ENCODE data around the gene ESRRG.
"Not testable (repeated sequence)": the region's sequence is repeated elsewhere in the genome, so short reads cannot be mapped to it uniquely, and the experiment has no call there.

The ESRRG gene

DNA sequence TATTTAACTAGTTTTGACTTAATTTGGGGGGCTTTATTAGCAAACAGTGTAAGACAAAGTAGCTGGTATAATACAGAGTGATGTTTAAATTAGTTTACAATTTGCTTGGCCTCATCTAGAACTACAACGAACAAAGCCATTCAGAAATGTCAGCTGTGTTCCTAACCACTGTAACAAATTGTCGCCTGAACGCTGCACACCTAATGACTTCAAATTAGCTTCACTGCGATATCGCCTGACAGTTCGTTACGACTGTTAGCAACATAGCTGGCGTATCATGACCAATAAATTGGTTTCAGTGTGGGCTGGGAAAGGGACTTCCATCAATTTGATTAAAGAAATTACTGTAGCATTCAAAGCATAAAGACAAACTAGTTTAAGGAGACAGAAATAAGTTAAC is 160.1 kb downstream of the ESRRG start:
- no peak for DNase-seq (ENCODE audit: low spot score)

DNA sequence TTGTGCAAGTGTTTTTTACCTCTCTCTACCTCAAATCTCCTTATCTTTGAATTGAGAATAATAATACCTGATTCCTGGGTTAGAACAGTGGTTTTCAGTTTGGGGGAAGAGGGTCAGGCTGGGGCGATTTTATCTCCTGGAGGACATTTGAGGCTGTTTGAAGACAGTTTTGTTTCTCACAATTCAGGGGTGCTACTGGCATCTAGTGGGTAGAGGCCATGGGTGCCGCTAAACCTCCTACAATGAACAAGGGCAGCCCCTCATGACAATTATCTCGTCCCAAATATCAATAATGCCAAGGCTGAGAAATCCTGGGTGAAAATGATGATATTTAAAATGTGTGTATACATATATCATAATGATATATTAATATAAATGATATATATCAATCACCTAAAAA is 160.8 kb downstream of the ESRRG start:
- DNase-seq (ENCODE audit: low spot score): no peak

GRCh38 chr1:216560527-216560926 is 162.7 kb downstream of the ESRRG start:
- no peak for DNase-seq (ENCODE audit: low spot score)

DNA sequence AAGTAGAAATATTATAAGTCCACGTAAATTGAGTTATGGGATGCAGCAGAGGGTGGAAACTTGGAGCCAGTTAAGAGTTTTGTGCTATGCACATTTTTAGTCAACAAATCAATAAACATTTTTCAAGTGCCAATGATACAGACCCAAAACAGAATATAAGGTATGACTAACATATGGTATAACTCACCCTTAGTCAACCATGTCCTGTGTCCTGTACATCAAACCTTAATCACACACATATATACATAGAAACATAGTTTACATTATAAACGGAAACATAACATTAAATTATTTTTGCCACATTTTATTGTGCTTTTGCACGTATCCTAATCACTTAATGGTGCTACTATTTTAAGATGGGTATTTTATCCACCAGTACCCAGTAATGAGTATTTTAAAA is 163.9 kb downstream of the ESRRG start:
- DNase-seq (ENCODE audit: low spot score): no peak

DNA sequence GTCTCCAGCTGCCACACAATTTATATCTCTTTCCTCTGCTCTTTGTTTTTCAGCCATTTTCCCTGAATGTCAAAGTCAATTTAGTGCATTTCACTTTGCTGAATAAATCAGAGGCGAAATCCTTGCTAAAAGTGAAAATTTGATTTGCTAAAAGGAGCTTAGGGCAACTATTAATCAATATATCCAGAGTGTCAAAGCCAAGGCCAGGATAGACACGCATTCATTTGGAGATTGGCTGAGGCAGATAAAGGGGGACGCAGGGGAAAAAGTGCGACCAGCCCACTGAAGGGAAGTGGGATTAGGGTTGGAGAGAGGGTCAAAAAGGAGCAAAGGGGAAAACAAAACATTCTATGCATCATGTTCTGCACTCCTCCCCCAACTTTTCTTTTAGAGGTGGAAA is 167.6 kb downstream of the ESRRG start:
- DNase-seq (ENCODE audit: low spot score): no peak

DNA sequence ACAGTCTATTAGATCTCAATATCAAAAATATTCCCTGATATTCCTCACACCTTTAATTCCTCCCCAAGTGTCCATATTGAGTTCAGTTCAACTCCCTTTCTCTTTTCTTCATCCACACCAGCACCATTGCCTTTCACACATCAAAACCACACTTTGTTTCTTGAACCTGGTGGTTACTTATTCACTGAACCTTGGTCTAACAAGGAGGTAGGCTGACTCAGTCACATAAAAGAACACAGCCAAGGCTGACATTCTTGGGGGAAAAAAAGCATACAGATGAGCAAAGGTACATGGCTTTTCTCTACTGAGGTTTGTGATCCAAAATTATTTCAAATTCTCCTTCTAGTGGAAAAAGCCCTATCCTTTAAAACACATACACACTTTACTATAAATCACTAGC is 168.3 kb downstream of the ESRRG start:
- no peak for DNase-seq (ENCODE audit: low spot score)

DNA sequence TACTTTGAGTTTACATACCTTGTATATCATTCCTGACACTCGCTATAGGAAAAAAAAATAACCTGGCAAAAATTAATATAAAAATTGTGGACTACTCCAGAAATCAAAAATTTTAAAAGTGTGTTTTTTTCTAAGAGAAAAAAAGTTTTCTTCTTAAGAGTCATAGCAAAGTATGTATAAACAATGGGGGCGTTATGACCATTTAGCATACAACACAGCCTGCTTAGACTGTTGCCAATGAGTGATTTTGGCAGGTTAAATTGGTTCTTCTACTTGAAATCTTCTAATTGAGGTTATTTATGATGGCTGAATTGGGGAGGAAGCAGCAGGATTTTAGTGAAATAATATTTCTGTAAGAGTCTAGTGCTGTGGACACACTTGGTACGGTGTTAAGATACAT is 169.5 kb downstream of the ESRRG start:
- no peak for DNase-seq (ENCODE audit: low spot score)

DNA sequence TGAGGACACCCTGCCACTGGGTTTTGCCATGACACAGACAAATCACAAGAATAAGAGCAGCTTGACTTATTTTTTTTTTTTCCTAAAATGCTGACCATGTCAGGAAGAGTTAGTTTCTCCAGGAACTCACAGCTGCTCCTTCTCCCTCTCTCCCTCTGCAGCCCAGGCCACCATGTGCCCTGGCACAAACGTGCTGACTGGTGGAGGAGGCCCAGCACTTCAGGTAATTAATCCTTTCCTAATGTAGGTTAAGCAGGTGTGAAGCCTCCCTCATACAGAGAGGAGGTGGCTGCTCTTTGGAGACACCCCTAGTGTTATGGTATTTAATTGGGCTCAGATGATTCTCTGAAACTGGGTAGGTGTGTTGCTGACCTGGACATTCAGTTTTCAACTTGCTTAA is 170.2 kb downstream of the ESRRG start:
- DNase-seq (ENCODE audit: low spot score): no peak

GRCh38 chr1:216549796-216550195 is 173.4 kb downstream of the ESRRG start:
- DNase-seq (ENCODE audit: low spot score): no peak

DNA sequence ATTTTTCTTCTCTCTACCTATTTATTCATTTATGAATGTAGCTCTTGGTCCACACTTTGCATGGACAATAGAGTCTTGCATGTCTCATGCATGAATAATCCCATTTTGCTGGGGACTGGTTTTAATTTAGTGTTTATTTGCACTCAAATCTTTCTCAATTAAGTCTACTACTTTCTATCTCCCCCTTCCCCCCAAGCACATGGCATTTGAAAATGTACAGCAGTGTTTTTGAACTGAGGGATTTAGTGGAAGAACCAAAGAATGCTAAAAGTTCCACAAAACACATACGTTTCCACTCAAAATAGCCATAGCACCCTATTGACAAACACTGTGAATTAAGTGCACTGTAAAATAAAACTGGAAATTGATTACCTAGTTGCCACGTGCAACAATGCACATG is 180.5 kb downstream of the ESRRG start:
- no peak for DNase-seq (ENCODE audit: low spot score)

- no peak for DNase-seq (ENCODE audit: low spot score)
These were observed 181.0 kb downstream of the ESRRG start for GRCh38 chr1:216542263-216542662.

- DNase-seq (ENCODE audit: low spot score): no peak
These were observed 187.5 kb downstream of the ESRRG start for GRCh38 chr1:216535751-216536150.

- DNase-seq (ENCODE audit: low spot score): no peak
These were observed 188.2 kb downstream of the ESRRG start for GRCh38 chr1:216535059-216535458.

DNA sequence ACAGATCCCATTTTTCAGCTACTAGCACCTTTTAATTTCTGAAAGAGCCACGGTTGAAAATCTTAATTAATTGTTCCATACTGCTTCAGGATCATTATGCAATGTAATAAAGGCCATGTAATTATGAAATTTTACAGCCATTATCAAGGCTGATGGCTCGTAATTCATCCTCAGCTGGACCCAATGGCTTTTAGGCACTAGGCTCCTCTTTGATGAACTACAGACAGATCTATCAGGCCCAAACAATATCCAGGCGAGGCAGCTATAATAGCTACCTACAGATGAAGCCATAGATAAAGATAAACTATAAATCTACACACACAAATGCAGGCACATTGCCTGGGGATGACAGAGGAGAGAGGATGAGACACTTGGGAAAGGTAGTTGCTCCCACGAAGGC is 189.5 kb downstream of the ESRRG start:
- DNase-seq (ENCODE audit: low spot score): no peak

- no peak for DNase-seq (ENCODE audit: low spot score)
These were observed 190.9 kb downstream of the ESRRG start for GRCh38 chr1:216532251-216532798.

GRCh38 chr1:216531263-216532239 is 191.7 kb downstream of the ESRRG start:
- DNase-seq (ENCODE audit: low spot score): peak; percentile 20

DNA sequence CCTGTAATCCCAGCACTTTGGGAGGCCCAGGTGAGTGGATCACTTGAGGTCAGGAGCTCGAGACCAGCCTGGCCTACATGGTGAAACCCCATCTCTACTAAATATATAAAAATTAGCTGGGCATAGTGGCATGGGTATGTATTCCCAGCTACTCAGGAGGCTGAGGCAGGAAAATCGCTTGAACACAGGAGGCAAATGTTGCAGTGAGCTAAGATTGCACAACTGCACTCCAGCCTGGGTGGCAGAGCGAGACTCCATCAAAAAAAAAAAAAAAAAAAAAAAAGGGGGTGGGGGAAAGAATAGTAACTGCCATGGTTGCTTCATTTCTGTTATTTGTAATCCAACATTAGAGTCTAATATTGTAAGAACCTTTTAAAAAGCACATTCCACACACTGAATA is 193.4 kb downstream of the ESRRG start:
- DNase-seq (ENCODE audit: low spot score): not testable (repeated sequence)

DNA sequence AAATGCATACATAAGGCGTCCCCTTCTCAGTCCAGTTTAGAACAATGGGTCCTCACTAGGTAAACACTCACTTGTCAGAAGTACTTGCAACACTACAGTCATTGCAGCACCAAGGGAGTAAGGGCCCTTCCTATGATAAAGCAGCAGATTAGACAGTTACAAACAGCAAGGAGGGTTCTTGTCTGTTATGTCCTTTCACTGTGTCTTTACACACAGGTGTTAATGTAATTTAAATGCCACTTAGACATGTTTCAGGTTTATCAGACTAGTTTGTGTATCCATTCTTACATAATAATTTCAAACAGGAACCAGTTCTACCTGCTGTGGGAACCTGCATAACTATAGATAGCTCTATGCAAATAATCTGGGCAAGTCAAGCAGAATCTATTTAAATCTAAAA is 194.4 kb downstream of the ESRRG start:
- no peak for DNase-seq (ENCODE audit: low spot score)

DNA sequence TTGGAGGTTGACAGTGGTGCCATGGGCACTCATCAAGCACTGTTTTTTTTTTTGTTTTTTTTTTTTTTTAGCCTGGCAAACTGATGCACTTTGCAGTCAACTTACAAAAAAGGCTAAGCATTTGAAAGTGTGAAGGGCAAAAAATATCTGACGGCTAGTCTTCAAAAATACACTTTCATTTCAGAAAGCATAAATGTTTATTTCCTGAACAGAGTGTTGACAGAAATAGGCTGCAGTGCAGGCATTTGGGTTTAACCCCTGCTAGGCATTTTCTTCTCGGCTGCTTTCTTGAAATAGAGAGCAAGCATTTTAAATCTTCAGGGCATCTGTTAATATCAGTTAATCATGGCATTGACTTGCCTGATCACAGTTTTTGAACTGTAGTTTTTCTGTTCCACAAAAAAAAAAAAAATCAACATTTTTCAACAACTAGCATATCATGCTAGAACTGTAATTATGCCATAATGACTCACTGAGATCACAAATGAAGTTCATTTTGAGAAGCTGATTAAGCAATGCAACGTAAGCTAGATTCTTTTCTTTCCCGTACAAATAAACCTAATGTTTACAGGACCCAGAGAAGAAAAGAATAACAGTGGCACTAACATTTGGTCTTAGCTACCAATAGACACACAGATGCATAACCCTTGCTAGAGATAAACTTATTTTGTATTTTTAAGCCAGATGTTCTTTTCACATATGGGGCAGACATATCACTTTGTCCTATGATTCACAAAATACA is 199.6 kb downstream of the ESRRG start:
- no peak for DNase-seq (ENCODE audit: low spot score)

DNA sequence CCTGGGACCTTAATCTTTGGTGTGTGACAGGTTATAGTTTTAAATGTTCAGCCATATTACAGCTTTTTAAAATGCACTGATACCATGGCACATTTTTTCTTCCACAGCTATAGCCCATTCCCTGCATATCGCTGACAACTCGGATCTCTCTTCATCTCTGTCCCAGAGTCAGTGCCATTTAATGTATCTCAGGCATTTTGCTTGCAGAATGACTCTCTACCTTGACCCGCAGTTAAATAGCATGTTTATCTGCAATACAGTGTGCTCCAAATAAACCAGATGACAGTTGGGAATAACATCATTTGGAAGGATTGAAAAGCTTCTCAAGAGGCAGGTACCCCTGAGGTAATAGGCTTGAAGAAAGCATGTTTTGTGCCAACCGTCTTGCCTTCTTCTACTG is 200.2 kb downstream of the ESRRG start:
- no peak for DNase-seq (ENCODE audit: low spot score)

DNA sequence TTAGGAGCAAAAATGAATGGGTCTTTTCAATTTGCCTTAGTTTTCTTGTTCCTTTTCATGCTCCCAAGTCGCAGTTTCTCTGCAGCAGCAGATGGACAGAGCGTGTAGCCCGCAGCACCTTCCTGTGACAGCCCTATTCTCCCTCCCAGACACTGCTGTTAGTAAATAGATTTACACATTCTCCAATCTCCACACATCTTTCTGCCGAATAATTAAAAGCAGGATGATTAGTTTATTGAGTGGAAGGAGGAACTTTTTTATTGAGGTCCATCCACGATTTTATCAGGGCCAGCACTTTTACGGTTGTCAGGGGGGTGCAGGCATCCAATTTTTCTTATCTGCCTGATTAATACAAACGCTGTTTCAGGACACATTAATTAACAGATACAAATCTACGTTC is 201.8 kb downstream of the ESRRG start:
- DNase-seq (ENCODE audit: low spot score): no peak

- no peak for DNase-seq (ENCODE audit: low spot score)
These were observed 204.2 kb downstream of the ESRRG start for GRCh38 chr1:216518844-216519627.
